ENCODE data around the gene OLFML1.

Gene OLFML1

GRCh38 chr11:7484131-7484530 is 1.2 kb upstream of the OLFML1 start:
- no peak for DNase-seq

GRCh38 chr11:7484645-7485044 is 661 bp upstream of the OLFML1 start:
- DNase-seq = no peak

- no peak for DNase-seq
Measured at GRCh38 chr11:7486098-7486780, 933 bp downstream of the OLFML1 start.

GRCh38 chr11:7486781-7487140 is 1.5 kb downstream of the OLFML1 start:
- DNase-seq = no peak

GRCh38 chr11:7487360-7487759 is 2.1 kb downstream of the OLFML1 start:
- DNase-seq = no peak

GRCh38 chr11:7488681-7489080 is 3.4 kb downstream of the OLFML1 start:
- no peak for DNase-seq

GRCh38 chr11:7489376-7489775 is 4.1 kb downstream of the OLFML1 start:
- no peak for DNase-seq

GRCh38 chr11:7490054-7490453 is 4.7 kb downstream of the OLFML1 start:
- no peak for DNase-seq

- no peak for DNase-seq
Measured at GRCh38 chr11:7490535-7490934, 5.2 kb downstream of the OLFML1 start.

GRCh38 chr11:7492253-7492652 is 6.9 kb downstream of the OLFML1 start:
- DNase-seq = no peak

GRCh38 chr11:7493670-7494069 is 8.4 kb downstream of the OLFML1 start:
- no peak for DNase-seq

- DNase-seq = no peak
Measured at GRCh38 chr11:7494086-7494745, 8.9 kb downstream of the OLFML1 start.

- no peak for DNase-seq
Measured at GRCh38 chr11:7495882-7496551, 10.7 kb downstream of the OLFML1 start.

GRCh38 chr11:7498193-7498592 is 12.9 kb downstream of the OLFML1 start:
- no peak for DNase-seq

- no peak for DNase-seq
Measured at GRCh38 chr11:7499081-7499480, 13.8 kb downstream of the OLFML1 start.

- DNase-seq = no peak
Measured at GRCh38 chr11:7500251-7500650, 14.9 kb downstream of the OLFML1 start.

GRCh38 chr11:7501251-7501650 is 15.9 kb downstream of the OLFML1 start:
- no peak for DNase-seq

GRCh38 chr11:7501894-7502293 is 16.6 kb downstream of the OLFML1 start:
- no peak for DNase-seq

- no peak for DNase-seq
Measured at GRCh38 chr11:7506243-7506642, 20.9 kb downstream of the OLFML1 start.

GRCh38 chr11:7508087-7508486 is 22.8 kb downstream of the OLFML1 start:
- DNase-seq = no peak

- no peak for DNase-seq
Measured at GRCh38 chr11:7509966-7510365, 24.7 kb downstream of the OLFML1 start.

- no peak for DNase-seq
Measured at GRCh38 chr11:7511401-7511800, 26.1 kb downstream of the OLFML1 start.

- DNase-seq = peak in 1 of 5 experiments; percentile 4
Measured at GRCh38 chr11:7512525-7513233, 27.4 kb downstream of the OLFML1 start.

All from T-helper 2 cell (primary cell).